Measurements from ENCODE around the gene TTC8. TPM values are rescaled to one million over a fixed set of nuclear protein-coding genes. Genes with fewer than 3 reads are reported as not detected.
"Not testable (repeated sequence)": the region's sequence is repeated elsewhere in the genome, so short reads cannot be mapped to it uniquely, and the experiment has no call there.

The TTC8 gene
- total RNA-seq, 1 donor from 2014 or later, result 9.4 TPM

DNA sequence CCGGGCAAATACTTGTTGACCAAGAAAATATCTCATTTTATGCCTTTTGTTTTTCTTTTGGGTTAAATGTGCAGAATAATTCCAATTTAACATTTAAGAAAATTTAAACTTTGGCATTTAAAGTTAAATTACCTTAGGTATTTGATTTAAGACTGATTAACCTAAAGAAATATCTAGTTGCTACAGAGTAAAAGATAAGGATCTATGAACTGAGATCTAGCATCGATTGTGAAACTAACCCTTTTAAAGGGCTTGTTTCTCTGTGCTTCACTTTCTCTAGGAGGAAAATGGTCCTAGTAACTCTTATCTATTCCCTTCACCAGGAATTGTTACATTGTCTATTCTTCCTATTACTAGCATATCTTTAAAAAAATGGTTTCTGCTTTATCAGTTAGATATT is 2.6 kb upstream of the TTC8 start:
- DNase-seq (ENCODE audit: low spot score in 2 of 2), result no peak
- FAIRE-seq, result no peak

DNA sequence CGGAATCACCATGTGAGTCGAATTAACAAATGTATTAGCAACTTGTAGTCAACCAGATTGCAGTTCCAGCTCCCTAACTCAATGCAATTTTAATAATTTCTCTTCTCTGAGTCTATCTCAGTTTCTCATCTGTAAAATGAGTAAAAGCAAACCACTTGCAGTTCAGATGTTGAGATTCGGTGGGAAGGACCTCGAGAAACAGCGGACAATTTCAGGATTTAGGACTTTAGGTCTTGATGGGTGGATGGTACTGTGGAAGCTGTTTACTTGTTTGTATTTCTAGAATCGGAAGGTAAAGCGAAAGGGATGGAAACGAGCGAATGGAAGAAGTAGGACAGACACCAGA is 510 bp upstream of the TTC8 start:
- DNase-seq (ENCODE audit: low spot score in 2 of 2) (no peak), FAIRE-seq (no peak)

DNA sequence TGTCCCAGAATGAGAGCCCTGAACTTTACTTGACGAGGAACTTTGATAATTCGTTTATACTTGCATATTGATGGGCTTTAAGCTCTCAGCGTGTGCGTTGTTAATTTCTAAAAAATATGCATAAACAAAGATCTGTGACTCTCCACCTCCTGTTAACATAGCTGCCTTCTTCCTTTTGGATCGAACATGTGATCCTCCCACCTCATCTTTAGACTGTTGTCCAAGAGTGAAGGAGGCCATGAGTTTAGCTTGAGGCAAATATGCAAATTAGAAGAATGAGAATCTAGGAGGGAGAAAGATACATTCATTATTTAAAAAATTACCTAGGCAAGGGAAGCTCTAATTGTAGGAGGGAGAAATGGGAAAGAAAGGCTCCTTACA is 617 bp downstream of the TTC8 start:
- FAIRE-seq (no peak), DNase-seq (ENCODE audit: low spot score in 2 of 2) (no peak)

DNA sequence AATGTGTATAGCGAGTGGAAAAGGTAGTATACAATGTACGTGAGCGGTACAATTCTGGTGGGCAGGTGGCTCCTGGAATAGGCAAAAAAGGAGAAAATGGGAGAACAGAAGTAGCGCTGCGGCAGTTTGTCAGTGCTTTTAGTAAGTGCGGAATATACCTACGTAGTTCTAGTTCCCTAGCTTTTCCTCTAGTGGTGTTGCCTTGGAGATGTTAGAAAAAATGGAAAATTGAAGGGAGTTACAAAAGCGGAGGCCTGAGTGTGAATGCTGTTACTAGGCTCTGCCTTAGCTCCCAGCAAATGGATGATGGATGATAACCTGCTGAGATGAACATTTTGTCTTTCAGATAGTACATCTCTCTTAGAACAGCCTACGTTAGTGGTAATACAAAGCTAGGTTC is 1.1 kb downstream of the TTC8 start:
- FAIRE-seq (no peak), DNase-seq (ENCODE audit: low spot score in 2 of 2) (no peak)

DNA sequence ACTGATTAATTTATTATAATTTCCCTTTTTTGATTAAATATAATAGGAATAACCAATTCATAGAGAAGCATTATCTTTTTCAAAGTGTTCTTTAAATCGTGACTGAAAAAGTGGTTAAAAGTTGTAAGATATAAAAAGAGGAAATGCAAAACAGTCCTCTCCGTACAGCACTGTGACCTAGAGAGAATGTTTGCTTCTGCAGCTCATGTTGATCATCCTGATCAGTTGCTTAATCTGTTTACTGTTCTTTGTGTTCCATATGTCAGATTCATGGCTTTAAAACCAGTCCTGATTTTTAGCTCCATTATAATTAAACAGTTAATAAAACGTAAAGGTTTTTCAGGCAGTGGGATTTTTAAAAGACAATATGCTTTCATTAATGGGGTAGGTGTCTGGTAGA is 4.7 kb downstream of the TTC8 start:
- FAIRE-seq (no peak), DNase-seq (ENCODE audit: low spot score in 2 of 2) (no peak)

DNA sequence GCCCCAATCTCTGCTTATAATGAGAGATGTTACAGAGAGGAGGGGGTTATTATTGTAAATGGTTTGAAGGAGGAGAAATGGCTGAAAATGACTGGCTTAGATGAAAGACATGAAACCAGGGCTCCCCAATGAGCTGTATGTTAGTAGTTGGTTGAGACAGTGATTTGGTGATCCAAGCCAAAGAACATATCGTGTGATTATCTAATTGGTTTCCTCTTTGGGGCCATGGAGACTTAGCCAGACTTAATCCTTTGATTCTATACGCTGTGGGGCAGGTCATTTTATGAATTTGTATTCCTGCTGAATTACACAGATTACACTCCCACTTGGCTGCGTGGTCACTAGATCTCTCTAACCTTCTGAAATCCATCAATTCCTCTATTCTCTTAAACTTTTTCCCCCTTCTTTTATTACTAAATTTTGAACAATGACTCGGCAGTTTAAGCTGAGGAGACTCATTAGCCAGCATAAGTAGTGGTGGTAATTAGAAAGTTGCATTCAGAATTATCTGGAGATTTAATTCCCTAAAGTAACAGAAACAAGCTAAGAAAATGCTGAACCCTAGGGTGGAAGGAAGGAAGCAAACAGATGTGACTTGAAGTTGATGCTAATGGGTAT is 5.3 kb downstream of the TTC8 start:
- DNase-seq (ENCODE audit: low spot score in 2 of 2) (no peak), FAIRE-seq (no peak)

DNA sequence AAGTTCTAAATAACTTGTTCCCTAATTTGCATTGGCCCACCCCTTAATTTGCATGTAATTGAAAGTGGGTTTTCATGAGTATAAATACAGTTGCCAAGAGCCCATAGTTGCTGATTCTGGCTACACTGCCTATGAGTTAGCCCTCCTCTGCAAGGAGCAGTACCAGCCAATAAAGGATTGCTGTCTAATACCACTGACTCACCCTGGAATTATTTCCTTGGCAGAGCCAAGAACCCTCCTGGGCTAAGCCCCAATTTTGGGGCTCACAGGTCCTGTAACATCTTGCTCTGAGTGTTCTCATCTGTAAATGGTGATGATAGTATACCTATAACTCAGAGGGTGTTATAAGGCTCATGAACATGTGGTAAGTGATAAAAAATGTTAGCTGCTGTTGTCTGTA is 6.8 kb downstream of the TTC8 start:
- FAIRE-seq, result no peak
- no peak for DNase-seq (ENCODE audit: low spot score in 2 of 2)

DNA sequence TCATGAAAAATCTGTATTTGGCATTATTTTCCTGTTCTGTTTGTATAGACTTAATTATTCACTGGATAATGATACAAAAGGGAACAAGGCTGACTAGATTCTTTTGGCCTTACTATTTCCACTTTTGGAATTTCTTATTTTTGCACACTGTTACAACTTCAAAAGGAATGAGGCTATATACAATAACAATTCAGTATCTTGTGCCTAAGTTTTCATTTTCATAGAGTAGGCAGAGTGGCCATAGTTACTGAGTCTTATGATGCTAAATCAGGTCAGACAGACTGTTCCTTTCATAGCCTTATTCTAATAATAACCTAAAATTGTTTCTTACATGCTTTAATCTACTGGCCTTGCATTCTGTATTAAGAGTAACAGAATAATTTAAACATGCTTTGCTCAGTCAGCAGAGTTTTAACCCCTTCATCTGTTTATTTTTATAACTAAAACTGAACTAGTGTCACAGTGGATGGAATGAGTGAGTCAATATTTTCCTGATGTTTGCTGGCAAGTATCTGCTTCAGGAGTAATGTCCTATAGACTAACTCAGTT is 10.5 kb downstream of the TTC8 start:
- DNase-seq (ENCODE audit: low spot score in 2 of 2) (no peak), FAIRE-seq (no peak)

DNA sequence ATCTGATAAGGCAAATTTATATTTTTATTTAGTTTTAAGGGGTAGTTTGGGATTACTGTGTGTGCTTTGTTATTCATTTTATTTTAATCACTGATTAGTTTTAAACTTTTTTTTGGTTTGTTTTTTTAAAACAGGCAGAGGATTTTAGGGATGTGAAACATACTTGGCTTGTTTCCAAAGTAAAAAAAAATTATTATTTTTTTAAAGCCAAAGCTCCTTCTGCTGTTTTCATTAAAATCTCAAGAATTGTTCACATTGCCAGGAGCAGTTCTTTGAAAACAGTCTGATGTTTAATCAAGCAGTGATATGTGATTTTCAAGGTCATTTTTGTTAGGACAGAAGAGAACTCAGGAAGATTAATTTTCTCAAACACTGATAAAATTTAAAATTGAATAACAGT is 11.2 kb downstream of the TTC8 start:
- FAIRE-seq (peak; percentile 91), DNase-seq (ENCODE audit: low spot score in 2 of 2) (no peak)

DNA sequence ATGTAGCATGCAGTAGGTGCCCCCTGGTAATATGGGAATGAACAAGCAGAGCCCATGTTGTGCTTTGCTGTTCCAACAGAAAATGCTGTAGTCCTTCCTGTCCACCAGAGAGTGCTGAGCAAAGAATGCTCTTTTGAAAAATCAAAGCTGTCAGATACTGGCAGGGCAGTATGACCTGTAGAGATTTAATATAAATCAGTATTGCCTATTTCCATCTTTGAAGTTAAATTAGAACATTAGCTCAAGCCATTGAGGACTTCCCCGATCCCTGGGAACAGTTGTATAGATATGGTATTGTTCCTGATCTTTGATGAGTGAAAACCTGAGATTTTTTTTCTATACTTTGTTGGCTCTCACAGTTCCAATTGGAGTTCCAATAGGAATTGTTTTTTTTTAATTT is 13.0 kb downstream of the TTC8 start:
- FAIRE-seq (no peak), DNase-seq (ENCODE audit: low spot score in 2 of 2) (no peak)

DNA sequence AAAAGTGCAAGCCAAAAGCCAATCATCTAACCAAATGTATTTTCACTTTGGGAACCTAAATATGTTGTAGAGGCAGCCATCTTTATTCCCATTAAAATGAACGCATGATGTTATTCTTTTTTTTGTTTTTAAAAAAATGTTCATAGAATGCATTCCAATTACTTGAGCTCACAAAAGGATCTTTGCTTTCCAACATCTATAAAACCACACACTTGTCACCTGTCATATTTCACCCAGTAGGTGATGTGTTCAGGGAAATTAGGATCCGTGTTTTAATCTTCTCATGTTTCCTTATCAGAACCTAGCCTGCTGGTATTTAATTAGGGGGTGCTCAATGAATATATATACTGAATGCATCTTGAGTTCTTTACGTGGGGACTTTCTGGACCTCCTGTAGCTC is 13.6 kb downstream of the TTC8 start:
- no peak for DNase-seq (ENCODE audit: low spot score in 2 of 2)
- FAIRE-seq, result no peak

DNA sequence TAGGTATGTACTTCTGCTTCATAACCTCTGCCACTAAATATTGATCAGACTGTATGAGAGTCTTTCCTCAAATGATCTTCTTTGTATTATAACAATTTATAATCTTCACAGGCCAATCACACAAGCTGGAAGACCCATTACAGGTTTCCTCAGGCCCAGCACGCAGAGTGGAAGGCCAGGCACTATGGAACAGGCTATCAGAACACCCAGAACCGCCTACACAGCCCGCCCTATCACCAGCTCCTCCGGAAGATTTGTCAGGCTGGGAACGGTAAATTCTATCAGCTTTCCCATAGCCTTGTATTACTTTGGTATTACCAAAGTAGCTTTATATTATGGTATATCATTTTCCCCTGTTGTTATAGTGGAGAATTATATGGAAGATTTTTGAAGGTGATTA is 16.5 kb downstream of the TTC8 start:
- DNase-seq (ENCODE audit: low spot score in 2 of 2) (no peak), FAIRE-seq (no peak)

DNA sequence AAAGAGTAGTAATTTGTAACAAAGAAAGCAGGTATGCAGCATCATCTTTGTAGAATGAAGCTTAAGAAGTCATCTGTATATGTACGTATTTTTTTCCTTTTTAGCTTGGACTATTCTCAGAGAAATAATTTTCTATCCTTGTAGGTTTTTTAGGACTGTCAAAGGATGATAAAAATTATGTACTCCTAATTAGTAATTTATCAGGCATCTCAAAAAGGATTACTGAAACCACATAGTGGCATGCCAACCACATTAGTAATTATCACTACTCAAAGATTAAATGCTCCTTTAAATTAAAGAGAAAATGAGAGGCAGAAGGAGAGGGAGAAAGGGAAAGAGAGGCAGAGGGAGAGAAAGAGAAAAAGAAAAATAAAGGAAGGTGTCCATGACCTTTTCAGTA is 17.3 kb downstream of the TTC8 start:
- DNase-seq (ENCODE audit: low spot score in 2 of 2), result no peak
- no peak for FAIRE-seq

DNA sequence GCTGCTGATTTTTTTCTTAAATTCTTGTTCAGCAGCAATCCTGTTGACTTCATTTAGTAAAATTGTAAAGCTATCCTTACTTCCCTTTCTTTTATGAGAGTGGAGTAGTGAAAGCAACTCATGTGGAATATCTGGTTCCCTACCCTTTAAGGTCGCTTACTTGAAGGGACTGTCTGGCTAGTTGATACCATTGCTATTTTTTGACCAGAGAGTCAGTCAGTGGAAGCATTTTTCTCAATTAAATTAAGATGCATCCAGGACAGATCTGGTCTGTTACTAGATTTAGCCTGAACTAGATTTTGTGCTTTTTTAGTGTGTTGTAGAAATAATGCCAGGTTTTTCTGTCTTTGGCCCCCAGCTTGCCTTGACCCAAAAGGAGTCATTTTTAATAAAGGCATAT is 18.0 kb downstream of the TTC8 start:
- DNase-seq (ENCODE audit: low spot score in 2 of 2) (no peak), FAIRE-seq (no peak)

DNA sequence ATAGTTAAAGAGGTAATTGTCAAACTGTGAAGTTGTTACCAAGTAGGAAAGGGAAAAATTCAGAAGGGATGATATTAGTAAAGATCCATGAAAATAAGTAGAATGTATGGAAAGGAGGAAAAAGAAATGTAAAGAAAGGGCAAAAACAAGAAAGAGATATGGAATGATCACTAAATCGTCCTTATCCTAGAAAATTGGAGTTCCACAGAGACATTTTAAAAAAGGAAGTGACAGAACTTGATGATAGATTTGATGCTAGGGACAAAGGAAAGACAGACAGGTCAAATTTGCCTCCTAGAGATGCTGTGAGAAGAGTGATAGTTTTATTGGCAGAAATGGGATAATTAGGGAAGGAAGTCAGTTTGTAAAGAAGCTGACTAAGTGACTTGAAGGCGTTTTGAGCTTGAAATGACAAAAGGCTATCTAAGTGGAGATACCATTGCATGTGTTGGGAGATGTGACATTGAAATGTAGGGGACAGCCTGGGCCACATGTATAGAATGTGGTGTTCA is 20.6 kb downstream of the TTC8 start:
- DNase-seq (ENCODE audit: low spot score in 2 of 2) (no peak), FAIRE-seq (no peak)

DNA sequence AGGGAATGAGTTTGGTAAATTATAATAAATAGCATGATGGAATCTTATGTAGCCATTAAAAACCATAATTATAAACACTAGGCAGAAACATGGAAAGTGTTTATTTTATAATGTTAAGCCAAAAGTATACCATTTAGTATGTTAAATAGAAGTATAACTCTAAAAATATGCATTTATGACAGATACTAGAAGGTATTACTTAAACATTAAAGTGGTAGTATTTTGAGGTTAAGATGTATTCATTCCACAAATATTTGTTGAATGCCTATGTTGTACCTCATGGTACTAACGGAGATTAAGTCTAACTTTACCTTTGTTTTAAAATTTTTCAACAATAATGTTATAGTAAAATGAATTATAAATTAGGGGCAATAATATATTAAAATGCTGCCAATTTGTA is 24.1 kb downstream of the TTC8 start:
- no peak for DNase-seq (ENCODE audit: low spot score in 2 of 2)

DNA sequence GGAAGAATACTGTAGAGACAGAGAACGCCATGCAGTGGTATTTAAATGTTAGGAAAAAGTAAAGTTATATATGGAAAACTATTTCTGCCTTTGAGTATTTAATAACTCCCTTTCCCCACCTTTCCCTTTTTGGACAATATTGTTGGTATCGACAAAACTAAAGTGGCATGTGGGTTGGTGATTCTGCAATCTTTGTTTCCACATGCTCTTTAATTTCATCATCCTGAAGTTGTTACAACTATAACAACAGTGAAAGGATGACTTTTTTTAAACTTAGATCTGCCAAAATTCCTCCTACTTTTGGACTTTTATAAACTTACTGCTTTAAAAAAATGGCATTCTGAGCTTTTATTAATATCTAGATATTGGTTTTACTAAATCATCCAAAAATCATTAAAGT is 25.3 kb downstream of the TTC8 start:
- FAIRE-seq (no peak), DNase-seq (ENCODE audit: low spot score in 2 of 2) (no peak)

More for the DNA sequence above, 24.1 kb downstream of the TTC8 start:
- peak; percentile 56 for FAIRE-seq

DNA sequence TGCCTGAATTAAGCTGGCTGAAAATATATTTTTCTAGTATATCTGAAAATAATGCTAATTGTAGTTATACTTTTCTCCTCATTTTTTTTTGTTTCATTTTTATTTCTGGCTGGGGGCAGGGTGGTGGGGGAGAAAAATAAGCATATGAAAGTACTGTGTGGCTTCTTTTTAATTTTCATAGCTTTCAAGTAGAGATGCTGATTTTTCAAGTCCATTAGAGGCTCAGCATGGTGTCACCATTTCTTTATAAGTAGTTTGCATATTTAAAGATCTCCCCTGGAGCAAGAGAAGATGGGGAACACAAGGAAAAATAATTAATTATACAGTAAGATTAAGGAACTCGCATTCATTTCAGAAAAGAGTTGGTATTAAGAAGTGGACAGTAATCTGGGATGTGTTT is 27.1 kb downstream of the TTC8 start:
- FAIRE-seq, result no peak
- no peak for DNase-seq (ENCODE audit: low spot score in 2 of 2)

DNA sequence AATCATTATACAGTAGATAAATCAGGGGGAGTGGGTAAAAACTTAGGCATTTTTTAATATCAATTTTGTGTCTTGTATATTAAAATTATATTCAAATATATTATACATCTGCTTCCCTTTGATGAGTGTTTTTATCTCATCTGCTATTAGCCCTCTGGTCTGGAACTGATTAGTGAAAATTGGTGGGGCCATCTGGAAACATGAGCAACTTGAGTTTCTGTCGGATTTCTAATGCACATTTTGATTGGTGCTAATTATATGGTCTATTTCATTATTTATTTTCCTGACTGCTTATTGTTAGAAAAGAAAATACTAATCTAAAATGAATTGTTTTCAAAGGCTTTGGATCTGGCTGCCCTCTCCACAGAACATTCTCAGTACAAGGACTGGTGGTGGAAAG is 28.2 kb downstream of the TTC8 start:
- FAIRE-seq (no peak), DNase-seq (ENCODE audit: low spot score in 2 of 2) (no peak)

DNA sequence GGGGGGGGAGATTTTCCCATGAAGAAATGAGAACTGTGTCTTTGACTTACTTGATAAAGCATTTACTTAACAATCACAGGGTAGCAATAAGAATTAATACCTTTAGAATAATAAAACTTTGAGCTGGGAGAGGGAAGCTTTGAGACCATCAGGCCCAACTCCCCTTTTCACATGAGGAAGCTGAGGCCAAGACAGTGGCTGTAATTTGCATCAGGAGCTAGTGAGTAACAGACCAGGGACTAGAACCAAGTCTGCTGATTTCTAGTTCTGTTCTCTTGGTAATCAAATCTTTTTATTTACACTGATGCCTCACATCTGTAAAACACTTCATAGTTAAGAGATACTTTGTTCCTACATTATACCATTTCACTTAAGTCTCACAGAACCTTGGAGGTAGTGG is 28.7 kb downstream of the TTC8 start:
- FAIRE-seq (no peak), DNase-seq (ENCODE audit: low spot score in 2 of 2) (no peak)

DNA sequence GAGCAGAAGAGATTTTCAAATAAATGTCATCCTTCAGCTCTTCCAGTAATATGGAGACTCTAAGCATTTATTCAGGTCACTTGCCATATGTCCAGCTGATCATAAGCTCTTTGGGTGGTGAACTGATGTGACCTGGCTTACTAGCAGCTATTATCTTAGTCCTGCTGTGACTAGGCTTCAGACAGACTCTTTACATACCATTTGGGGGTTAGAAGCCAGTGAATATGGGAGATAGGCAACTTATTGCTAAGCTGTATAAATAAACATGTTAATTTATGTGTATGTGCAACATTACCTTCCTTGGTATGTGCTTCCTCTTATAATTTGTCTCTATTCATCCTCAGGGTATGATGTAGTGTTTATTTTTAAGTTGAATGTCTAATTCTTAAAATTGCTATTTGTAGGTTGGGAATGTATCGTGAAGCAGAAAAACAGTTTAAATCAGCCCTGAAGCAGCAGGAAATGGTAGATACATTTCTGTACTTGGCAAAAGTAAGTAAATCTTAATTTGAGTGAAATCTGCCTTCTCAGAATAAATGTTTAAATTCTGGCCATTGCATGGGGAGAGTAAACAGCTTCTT is 32.4 kb downstream of the TTC8 start:
- no peak for FAIRE-seq

DNA sequence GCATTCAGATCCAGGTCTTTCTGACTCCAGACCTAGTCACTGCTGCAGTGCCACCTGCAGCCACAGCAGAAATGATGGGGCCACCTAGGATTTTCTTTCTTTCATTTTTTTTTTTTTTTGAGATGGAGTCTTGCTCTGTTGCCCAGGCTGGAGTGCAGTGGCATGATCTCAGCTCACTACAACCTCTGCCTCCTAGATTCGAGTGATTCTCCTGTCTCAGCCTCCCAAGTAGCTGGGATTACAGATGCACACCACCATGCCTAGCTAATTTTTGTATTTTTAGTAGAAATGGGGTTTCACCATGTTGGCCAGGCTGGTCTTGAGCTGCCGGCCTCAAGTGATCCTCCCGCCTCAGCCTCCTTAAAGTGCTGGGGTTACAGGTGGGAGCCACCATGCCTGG is 33.4 kb downstream of the TTC8 start:
- not testable (repeated sequence) for DNase-seq (ENCODE audit: low spot score in 2 of 2); FAIRE-seq

More for the DNA sequence above, 32.4 kb downstream of the TTC8 start:
- no peak for DNase-seq (ENCODE audit: low spot score in 2 of 2)

All from frontal cortex (tissue), 4 donors.